GM19043 (cell line): ENCODE results near the gene ALDH1L1.

ENCODE experiments used
- ATAC-seq: cut with Tn5 transposase; IDR thresholded peaks from one replicate; pipeline ENCODE4 v1.9.1; 2021; ENCODE audit warnings: low read depth; ENCODE audit not compliant: unreplicated experiment

ALDH1L1 gene

GRCh38 chr3:126124148-126124868 is 56.1 kb downstream of the ALDH1L1 start:
- ATAC-seq: no peak

GRCh38 chr3:126121632-126122031 is 58.8 kb downstream of the ALDH1L1 start:
- no peak for ATAC-seq

DNA sequence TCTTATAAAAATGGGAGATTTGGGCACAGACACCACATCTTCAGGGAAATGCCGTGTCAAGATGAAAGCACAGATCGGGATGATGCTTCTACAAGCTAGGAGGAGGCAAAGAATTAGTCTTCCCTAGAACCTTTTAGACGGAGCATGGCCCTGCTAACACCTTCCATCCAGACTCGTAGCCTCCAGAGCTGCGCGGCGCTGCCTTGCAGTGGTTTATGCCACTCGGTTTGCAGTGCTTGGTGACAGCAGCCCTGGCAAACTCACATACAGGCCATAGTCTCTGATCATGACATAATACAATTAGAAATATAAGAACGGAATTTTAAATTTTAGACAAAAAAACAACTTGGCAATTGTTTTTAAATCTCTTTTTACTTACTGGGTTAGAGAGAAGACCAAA is 59.3 kb downstream of the ALDH1L1 start:
- no peak for ATAC-seq

GRCh38 chr3:126119976-126120375 is 60.4 kb downstream of the ALDH1L1 start:
- ATAC-seq: no peak

GRCh38 chr3:126119008-126119675 is 61.2 kb downstream of the ALDH1L1 start:
- ATAC-seq: no peak

DNA sequence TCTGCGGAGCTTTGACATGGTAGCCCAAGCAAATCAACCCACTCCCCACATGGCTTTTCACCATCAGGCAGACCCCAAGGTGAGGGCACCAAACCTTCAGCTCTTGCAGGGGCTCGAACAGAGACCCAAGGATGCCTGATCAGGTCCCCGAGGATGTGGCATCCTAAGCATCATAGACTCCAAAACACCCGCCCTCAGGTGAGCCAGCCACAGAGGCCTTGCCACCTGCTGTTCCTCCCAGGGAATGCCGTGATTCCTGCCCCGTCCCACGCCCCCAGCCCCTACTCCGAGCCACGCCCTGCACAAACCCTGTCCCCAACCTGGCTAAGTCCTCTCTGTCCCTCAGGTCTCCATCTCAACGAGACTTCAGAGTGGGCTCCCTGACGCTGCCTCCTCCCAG is 61.8 kb downstream of the ALDH1L1 start:
- ATAC-seq: no peak

DNA sequence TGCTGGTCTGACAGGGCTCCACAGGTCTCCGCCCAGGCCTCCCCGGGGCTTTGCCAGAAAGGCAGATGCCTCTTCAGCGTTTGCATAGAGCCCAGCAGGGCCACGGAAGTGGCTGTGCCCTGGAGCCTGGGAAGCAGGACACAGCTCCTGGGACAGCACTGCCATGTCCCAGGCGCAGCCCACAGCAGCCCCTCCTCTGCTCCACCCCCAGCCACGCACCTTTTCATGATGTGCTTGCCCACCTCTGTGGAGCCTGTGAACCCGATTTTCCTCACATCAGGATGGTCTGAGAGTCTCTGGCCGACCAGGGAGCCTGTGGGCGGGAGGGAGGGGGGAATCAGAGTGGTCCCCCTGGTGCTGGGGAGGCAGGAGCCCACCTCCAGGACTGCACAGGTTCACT is 62.6 kb downstream of the ALDH1L1 start:
- no peak for ATAC-seq

DNA sequence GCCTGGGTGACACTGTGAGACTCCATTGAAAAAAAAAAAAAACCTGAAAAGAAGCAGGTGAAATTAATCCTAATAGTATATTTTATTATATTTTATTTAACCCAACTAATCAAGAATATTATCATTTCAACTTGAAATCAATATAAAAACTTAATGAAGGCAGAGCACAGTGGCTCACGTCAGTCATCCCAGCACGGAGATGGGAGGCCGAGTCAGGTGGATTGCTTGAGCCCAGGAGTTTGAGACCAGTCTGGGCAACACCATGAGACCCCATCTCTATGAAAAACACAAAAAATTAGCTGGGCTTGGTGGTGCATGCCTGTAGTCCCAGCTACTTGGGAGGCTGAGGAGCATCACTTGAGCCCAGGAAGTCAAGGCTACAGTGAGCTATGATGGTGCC is 63.2 kb downstream of the ALDH1L1 start:
- ATAC-seq: no peak

GRCh38 chr3:126116526-126116925 is 63.9 kb downstream of the ALDH1L1 start:
- ATAC-seq: no peak

DNA sequence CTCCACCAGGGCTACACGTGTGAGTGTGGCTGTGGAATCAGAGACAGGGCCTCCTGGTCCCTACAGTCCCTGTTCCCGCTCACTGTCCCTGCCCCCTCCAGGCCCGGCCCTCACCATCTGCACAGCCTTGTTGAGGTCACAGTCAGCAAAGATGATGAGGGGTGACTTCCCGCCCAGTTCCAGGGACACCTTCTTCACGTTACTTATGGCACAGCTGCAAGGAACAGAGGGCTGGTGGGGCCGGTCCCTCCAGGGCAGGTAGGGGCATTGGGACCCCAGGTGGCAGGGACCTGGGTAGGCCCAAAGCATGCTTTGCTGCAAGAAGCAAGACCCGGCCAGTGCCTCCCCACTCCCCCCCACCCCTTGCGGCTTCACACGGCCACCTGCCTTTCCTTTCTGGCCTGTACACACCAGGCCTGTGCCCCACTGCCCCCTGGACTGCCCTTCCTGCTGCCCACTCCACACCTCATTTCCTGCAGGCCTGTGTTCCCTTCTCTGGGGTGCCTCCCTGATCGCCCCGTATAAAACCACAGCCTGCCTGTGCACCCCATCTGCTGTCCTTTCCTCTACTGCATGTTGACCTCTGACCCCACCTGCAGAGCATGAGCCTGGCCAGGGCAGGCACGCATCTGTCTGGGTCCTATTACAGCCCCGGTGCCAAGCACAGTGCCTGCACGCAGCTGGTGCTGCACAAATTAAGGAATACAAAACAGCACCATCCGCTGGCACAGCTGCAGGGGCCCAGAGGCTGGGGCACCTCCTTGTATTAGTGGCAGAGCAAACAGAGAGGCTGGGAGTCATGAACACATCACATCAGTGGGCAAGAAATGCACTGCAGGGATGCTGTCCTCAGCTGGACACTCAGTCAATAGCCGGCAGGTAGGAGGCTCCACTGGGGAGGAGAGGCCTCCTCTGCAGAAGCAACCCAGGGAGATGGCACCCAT is 65.7 kb downstream of the ALDH1L1 start:
- ATAC-seq: no peak

GRCh38 chr3:126113733-126114442 is 66.5 kb downstream of the ALDH1L1 start:
- no peak for ATAC-seq

DNA sequence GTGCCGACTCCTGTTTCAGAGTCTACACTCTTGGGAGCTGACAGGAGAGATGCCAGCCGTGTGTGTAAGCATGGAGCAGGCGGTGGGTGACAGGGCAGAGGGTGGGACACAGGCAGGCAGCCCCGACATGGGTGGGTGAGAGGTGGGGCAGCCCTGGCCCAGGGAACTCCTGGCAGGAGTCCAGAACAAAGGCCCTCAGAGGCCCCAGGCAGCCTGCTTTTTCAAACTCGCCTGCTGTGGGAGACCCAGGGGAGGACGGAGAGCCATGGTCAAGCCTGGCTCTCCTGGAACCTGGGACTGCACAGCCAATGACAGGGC is 67.2 kb downstream of the ALDH1L1 start:
- no peak for ATAC-seq

DNA sequence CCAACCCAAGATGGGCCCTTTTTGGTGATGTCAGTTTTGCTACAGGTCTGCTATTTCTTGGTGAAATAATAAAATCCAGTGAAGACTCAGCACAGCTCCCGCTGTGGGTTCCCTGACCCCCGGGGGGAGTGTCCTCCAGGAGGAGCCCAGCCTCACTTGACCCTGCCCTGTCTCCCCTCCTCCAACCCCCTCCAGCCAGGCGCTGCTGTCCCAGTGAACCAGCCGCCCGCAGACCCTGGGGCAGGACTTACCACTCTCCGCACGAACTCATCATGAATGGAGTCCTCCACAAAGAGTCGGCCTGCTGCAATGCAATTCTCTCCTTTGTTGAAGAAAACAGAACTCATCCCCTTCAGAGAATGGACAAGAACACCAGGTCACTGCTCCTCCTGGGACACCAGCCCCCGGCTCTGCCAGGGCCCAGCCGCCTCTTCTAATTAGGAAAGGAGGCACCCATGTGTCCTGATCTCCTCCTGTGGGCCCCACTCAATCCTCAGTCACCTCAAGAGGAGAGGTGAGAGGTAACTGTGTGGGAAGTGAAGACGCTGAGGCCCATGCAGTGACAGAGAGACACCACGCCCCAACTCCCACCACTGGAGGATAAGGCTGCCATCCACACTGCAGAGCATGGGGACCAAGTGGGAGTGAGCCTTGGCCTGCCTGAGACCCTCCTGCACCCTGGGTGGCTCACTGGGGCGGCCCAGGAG is 67.7 kb downstream of the ALDH1L1 start:
- no peak for ATAC-seq

DNA sequence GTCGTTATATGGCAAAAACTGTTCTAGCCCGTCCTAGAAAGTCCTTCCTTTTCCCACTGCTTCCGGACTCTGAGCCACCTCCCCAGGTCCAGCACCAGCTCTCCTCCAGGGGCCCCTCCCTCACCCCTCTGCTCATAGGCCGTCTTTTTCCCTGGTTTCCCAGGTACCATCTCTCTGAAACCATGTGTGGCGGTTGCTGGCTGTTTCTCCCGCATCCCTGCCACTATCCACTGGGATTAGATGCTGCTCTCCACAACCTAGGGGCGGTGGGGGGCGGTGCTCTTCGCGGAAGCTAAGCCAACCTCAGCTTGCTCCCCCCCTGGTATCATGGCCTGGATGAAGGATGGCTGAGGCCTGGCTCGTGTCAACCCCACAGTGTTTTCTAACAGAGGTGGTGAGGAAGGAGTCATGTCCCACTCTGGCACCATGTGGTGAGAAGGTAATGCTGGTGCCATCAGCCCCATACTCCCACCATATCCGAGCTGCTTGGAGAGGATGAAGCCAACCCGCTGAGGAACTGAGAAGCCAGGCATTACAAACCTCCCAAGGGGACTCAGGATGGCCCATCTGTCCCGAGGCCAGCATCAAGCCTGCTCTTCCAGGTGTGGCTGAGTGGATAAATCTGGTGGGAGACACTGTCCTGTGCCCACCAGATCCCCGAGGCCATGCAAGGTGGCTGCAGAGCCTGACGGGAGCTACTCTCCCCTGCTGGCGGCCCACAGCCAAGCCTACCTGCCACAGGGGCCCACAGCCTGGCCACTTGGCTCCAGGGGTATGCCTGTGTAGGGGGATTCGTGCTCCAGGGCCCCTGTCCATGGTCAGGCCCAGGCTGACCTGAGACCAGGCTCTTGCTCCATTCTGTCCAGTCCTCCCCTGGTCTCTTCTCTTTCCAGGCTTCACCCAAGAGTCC is 68.6 kb downstream of the ALDH1L1 start:
- ATAC-seq: no peak

- no peak for ATAC-seq
Measured at GRCh38 chr3:126111126-126111551, 69.2 kb downstream of the ALDH1L1 start.

DNA sequence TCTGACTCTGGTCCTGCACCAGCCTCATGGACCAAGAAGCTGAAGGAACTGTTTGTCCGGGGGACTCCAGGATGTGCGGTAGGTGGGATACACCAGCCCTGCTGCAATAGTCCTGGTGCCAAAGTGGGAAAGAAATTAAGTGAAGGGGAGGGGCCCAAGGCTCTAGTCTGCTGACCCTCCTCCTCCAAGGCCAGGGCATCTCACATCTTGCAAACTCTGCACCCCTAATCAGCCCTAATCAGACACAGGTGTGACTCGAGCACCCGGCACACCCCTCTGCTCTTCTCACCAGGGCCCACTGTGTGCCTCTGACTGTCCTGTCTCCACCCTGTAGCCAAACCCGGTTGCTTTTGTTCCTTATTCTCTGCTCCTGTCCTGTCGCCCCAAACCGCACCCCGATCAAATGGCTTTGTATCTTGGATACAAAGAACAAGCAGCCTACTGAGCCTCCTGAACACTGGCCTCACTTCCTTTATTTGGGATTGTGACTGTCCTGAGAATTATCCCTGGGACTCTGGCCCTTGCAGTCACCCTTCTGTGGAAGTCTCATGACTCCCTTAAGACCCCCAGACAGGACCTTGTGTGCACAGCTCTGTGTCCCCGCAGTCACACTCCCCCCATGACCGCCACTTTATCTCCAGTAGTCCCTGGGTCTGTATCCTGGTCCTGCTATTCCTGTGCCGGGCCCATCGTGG is 69.8 kb downstream of the ALDH1L1 start:
- no peak for ATAC-seq

DNA sequence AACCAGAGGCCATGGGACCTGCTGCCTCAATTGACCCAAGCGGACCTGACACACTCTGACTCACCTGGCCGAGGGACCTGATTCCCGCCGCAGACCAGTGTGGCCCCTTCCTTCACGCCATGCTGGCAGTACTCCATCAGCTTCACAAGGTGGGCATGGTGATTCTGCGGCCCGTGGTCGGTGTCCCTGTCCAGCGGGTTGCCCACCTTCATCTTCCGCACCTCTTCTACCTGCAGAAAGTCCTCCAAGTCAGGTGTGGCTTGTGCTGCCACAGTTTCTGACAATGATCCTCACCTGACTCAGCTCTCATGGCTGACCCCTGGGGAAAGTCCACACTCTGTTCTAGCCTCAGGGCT is 70.5 kb downstream of the ALDH1L1 start:
- ATAC-seq: no peak

DNA sequence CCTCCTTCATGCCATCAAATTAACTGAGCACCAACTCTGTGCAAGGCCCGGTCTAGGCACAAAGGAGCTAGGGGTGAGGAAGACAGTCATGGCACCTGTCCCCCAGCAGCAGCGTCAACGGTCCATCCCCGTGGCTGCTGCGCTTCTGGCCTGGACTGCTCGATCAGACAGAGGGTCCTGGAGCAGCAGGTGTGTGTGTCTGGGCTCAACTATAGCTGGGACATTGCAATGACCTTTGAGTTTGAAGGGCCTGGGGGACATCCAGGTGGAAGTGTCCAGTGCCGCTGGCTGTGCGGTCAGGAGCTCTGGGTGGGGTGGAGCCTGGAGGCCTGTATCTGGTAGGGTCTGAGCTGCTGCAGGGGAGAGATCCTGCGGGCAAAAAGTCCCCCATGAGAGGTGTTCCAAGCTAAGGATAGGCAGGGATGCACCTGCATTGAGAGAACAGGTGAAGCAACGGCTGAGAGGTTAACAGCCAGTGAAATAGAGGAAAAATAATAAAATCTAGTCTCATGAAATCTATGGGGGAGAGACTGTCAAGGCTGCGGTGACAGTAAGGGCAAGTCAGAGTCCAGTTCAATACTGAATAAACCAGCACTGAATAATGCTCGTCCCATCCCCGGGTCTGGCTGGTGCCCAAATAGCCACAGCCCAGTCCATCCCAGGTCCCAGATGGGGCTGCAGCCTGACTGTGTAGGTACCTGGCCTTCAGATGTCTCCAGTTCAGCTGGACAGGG is 71.1 kb downstream of the ALDH1L1 start:
- ATAC-seq: no peak
